Gastroesophageal sphincter (tissue), 3 donors: ENCODE results near the gene LRRC46.

Experiments
- EP300 ChIP-seq: sonication (generic); formaldehyde crosslinking; IDR thresholded peaks from one replicate; pipeline ENCODE4 v1.6.1; 2017; ENCODE audit warnings: antibody characterized with exemption, mild to moderate bottlenecking
- POLR2A ChIP-seq, 2 donors: fragments of 450-650 bp; IDR thresholded peaks; one replicate each; pipeline ENCODE4 v1.6.1; 2017; ENCODE audit warnings: antibody characterized with exemption in 2 of 2, mild to moderate bottlenecking in 2 of 2, moderate library complexity in 1 of 2
- POLR2AphosphoS5 ChIP-seq: sonication (generic); formaldehyde crosslinking; IDR thresholded peaks from one replicate; pipeline ENCODE4 v1.6.1; 2017; ENCODE audit warnings: antibody characterized with exemption
- TF ChIP-seq, protein P1 (sequence below), 4 experiments: fragments of 200-600 bp in 2 of 4; fragments of 450-650 bp in 2 of 4; sonication (generic) in 1 of 4; IDR thresholded peaks; one replicate each; pipeline ENCODE4 v1.5.1; 2017 to 2019; ENCODE audit warnings: antibody characterized with exemption in 4 of 4, mild to moderate bottlenecking in 2 of 4, moderate library complexity in 2 of 4

DNA sequence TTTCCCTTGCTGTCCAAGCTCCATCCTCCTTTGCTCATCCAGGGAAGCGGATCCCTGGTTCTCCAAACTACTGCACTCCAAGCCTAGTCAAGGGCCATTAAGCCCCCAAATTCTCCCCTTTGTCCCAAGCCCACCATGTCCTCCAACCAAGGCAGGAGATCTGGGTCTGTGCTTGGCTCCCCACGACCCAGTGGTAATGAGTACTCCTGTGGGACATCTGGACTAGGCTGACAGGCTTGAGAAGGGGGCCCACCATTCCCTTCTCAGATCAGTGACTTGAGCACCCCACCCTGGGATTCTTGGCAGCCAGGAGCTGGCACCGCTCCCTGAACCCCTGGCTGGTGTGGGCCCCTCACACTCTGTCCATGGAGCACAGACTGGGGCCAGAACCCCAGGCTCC, 27.0 kb upstream of the LRRC46 start:
- TF ChIP-seq, protein P1, sequence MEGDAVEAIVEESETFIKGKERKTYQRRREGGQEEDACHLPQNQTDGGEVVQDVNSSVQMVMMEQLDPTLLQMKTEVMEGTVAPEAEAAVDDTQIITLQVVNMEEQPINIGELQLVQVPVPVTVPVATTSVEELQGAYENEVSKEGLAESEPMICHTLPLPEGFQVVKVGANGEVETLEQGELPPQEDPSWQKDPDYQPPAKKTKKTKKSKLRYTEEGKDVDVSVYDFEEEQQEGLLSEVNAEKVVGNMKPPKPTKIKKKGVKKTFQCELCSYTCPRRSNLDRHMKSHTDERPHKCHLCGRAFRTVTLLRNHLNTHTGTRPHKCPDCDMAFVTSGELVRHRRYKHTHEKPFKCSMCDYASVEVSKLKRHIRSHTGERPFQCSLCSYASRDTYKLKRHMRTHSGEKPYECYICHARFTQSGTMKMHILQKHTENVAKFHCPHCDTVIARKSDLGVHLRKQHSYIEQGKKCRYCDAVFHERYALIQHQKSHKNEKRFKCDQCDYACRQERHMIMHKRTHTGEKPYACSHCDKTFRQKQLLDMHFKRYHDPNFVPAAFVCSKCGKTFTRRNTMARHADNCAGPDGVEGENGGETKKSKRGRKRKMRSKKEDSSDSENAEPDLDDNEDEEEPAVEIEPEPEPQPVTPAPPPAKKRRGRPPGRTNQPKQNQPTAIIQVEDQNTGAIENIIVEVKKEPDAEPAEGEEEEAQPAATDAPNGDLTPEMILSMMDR (IDR thresholded peaks at IDR 0.05): no peak
- TF ChIP-seq POLR2A (IDR thresholded peaks at IDR 0.05) (no peak), EP300 (no peak), POLR2AphosphoS5 (no peak)
